ENCODE results near the gene GCG.

Gene GCG

DNA sequence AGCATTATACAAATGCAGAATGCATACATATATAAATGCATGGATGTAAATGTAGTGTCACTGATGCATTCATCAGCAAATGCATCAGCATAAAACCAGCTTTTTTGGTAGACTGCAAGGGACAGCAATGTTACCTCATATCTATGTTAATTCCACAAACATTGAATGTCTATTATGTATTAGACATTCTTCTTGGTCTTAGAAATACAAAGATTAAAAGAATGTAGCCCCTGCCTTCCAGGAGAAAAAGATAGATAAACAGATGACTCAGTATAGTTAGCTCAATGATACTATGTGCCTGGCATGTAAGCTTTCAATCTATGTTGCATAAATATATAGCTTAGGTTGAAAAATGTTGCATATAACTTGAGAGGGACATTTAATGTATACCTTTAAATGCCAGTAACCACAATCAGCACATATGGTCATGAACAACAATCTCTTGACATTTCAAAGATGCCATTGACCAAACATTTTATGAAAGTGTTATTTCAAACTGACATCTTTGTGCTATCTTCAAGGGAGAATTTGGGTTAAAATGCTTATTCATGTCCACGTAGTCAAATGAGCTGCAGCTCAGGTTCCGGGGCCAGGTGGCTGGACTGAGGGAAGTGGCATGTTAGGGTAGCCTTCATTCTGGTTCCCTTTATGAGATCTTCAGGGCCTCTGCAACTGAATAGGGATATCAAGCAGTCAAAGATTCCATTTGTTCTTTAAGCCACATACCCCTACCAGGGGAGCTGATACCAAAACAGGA is 45.2 kb upstream of the GCG start:
- Histone ChIP-seq H3K79me2 (ENCODE audit: insufficient read depth, low read length) (no peaks in the 10 kb centered on the region), H3K27ac (ENCODE audit: low read depth, low read length) (no peak overlapping the region), H2AFZ (ENCODE audit: low read depth, low read length, severe bottlenecking) (no peak overlapping the region), H3K9me3 (ENCODE audit: insufficient read depth, low read length) (no peaks in the 10 kb centered on the region), H3K9ac (ENCODE audit: low read length) (no peak overlapping the region), H4K20me1 (ENCODE audit: low read depth, low read length) (no peaks in the 10 kb centered on the region), H3K36me3 (ENCODE audit: low read length) (no peaks in the 10 kb centered on the region), H3K27me3 (ENCODE audit: low read length) (no peaks in the 10 kb centered on the region), H3K4me3 (ENCODE audit: insufficient read depth, low read length, poor library complexity, severe bottlenecking) (no peak overlapping the region), H3F3A (ENCODE audit: insufficient read depth) (no peaks in the 10 kb centered on the region), H3K4me2 (ENCODE audit: low read depth, low read length, poor library complexity, severe bottlenecking) (no peak overlapping the region), H3K9me2 (replicated peaks; ENCODE audit: insufficient read depth, low read length) (no peaks in the 10 kb centered on the region)
- TF ChIP-seq EZH2phosphoT487 (conservative IDR thresholded peaks at IDR 0.05; ENCODE audit: low read length) = no peak
- TF ChIP-seq, protein P1, sequence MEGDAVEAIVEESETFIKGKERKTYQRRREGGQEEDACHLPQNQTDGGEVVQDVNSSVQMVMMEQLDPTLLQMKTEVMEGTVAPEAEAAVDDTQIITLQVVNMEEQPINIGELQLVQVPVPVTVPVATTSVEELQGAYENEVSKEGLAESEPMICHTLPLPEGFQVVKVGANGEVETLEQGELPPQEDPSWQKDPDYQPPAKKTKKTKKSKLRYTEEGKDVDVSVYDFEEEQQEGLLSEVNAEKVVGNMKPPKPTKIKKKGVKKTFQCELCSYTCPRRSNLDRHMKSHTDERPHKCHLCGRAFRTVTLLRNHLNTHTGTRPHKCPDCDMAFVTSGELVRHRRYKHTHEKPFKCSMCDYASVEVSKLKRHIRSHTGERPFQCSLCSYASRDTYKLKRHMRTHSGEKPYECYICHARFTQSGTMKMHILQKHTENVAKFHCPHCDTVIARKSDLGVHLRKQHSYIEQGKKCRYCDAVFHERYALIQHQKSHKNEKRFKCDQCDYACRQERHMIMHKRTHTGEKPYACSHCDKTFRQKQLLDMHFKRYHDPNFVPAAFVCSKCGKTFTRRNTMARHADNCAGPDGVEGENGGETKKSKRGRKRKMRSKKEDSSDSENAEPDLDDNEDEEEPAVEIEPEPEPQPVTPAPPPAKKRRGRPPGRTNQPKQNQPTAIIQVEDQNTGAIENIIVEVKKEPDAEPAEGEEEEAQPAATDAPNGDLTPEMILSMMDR (IDR thresholded peaks at IDR 0.05; ENCODE audit: insufficient read depth, low read length, poor library complexity, severe bottlenecking) = no peak

DNA sequence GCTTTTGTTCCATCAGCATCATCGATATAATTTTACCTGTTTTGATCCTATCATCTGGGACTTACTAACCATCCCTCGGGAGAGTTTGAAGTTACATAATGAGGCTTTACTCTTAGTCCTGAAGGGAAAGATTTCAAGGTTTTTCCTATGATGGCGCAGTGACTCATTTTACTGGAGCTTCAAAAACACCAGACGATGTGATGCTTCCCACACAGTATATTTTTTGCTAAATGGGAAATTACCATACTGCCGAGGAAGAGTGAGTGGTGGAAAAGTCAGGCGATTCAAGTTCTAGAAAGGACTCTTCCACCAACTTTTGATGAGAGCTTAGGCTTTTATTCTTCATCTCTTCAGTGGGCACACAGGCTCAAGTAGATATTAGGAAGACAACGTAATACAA is 44.6 kb upstream of the GCG start:
- H3K9me3 ChIP-seq (ENCODE audit: insufficient read depth, low read length) = no peaks in the 10 kb centered on the region
- H3K4me3 ChIP-seq (ENCODE audit: insufficient read depth, low read length, poor library complexity, severe bottlenecking) = no peak overlapping the region
- H3K27ac ChIP-seq (ENCODE audit: low read depth, low read length) = no peak overlapping the region
- H2AFZ ChIP-seq (ENCODE audit: low read depth, low read length, severe bottlenecking) = no peak overlapping the region
- H3K4me2 ChIP-seq (ENCODE audit: low read depth, low read length, poor library complexity, severe bottlenecking) = no peak overlapping the region
- no peaks in the 10 kb centered on the region for H3K36me3 ChIP-seq (ENCODE audit: low read length)
- no peaks in the 10 kb centered on the region for H3K9me2 ChIP-seq (replicated peaks; ENCODE audit: insufficient read depth, low read length)
- no peak overlapping the region for H3K9ac ChIP-seq (ENCODE audit: low read length)
- H3F3A ChIP-seq (ENCODE audit: insufficient read depth) = no peaks in the 10 kb centered on the region
- H4K20me1 ChIP-seq (ENCODE audit: low read depth, low read length) = no peaks in the 10 kb centered on the region
- H3K79me2 ChIP-seq (ENCODE audit: insufficient read depth, low read length) = no peaks in the 10 kb centered on the region
- H3K27me3 ChIP-seq (ENCODE audit: low read length) = no peaks in the 10 kb centered on the region
- TF ChIP-seq, protein P1 (IDR thresholded peaks at IDR 0.05; ENCODE audit: insufficient read depth, low read length, poor library complexity, severe bottlenecking) = no peak
- TF ChIP-seq EZH2phosphoT487 (conservative IDR thresholded peaks at IDR 0.05; ENCODE audit: low read length) = no peak

DNA sequence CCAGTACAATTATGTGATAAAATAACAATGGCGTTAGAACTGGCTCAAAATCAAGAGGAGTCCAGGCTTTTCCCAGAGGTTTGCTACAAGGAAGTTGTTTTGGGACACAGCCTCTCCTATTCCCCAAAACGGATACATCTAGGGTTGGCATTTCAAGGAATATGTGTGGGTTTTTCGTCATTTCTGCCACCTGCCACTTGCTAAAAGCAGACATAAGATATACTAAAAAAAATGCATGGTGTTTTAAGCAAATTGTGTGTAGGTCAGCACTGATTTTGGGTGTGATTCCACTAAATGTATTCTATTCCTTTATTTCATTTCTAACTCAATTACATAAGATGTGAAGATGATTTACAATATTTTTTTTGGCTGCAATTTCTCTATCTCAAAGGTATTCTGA is 36.4 kb upstream of the GCG start:
- no peaks in the 10 kb centered on the region for H4K20me1 ChIP-seq (ENCODE audit: low read depth, low read length)
- no peak overlapping the region for H3K4me2 ChIP-seq (ENCODE audit: low read depth, low read length, poor library complexity, severe bottlenecking)
- no peaks in the 10 kb centered on the region for H3K27me3 ChIP-seq (ENCODE audit: low read length)
- TF ChIP-seq, protein P1 (IDR thresholded peaks at IDR 0.05; ENCODE audit: insufficient read depth, low read length, poor library complexity, severe bottlenecking) = no peak
- TF ChIP-seq EZH2phosphoT487 (conservative IDR thresholded peaks at IDR 0.05; ENCODE audit: low read length) = no peak
- H3K4me3 ChIP-seq (ENCODE audit: insufficient read depth, low read length, poor library complexity, severe bottlenecking) = no peak overlapping the region
- no peaks in the 10 kb centered on the region for H3K9me2 ChIP-seq (replicated peaks; ENCODE audit: insufficient read depth, low read length)
- H3K27ac ChIP-seq (ENCODE audit: low read depth, low read length) = no peak overlapping the region
- no peaks in the 10 kb centered on the region for H3K9me3 ChIP-seq (ENCODE audit: insufficient read depth, low read length)
- no peaks in the 10 kb centered on the region for H3F3A ChIP-seq (ENCODE audit: insufficient read depth)
- H2AFZ ChIP-seq (ENCODE audit: low read depth, low read length, severe bottlenecking) = no peak overlapping the region
- H3K36me3 ChIP-seq (ENCODE audit: low read length) = no peaks in the 10 kb centered on the region
- no peak overlapping the region for H3K9ac ChIP-seq (ENCODE audit: low read length)
- no peaks in the 10 kb centered on the region for H3K79me2 ChIP-seq (ENCODE audit: insufficient read depth, low read length)

Data from SU-DHL-6 (cell line).